Kidney (tissue), 14 donors: ENCODE data around the gene CHN2. TPM values are rescaled to one million over a fixed set of nuclear protein-coding genes. Genes with fewer than 3 reads are reported as not detected.

ENCODE experiments used
- DNase-seq, 5 donors: peaks; one replicate each; pipeline ENCODE4 v3.0.0-alpha.2; 2013 to 2020
- FAIRE-seq: peaks from 2 replicates; lab custom pipeline; 2012; peaks lifted over from hg19 to GRCh38; lab: Jason Lieb, UNC
- H3K27ac ChIP-seq, 2 donors: one replicate each; pipeline ENCODE4 v1.7.0; 2013; ENCODE audit warnings: low read depth in 2 of 2, low read length in 2 of 2, inconsistent platforms in 1 of 2
- H3K27me3 ChIP-seq: one replicate; pipeline ENCODE4 v1.7.1; 2013; ENCODE audit warnings: low read length, inconsistent platforms; ENCODE audit not compliant: control insufficient read depth, insufficient read depth
- H3K36me3 ChIP-seq, 3 donors: one replicate each; pipeline versions ENCODE4 v1.7.0 to v1.7.1; 2013; ENCODE audit warnings: low read length in 3 of 3, control low read depth in 1 of 3, inconsistent platforms in 1 of 3; ENCODE audit not compliant: insufficient read depth in 3 of 3, control insufficient read depth in 2 of 3
- H3K4me1 ChIP-seq, 3 donors: one replicate each; pipeline versions ENCODE4 v1.7.0 to v1.7.1; 2013; ENCODE audit warnings: low read length in 3 of 3, inconsistent platforms in 1 of 3, low read depth in 1 of 3; ENCODE audit not compliant: control insufficient read depth in 2 of 3, insufficient read depth in 2 of 3
- H3K4me3 ChIP-seq, 3 donors: one replicate each; pipeline versions ENCODE4 v1.7.0 to v1.8.1; 2013; ENCODE audit warnings: low read length in 3 of 3, control low read depth in 1 of 3, inconsistent platforms in 1 of 3
- H3K9ac ChIP-seq, 3 donors: one replicate each; pipeline versions ENCODE4 v1.7.0 to v1.7.1; 2013; ENCODE audit warnings: low read length in 3 of 3, control low read depth in 1 of 3, inconsistent platforms in 1 of 3
- H3K9me3 ChIP-seq, 3 donors: one replicate each; pipeline versions ENCODE4 v1.7.0 to v1.7.1; 2013; ENCODE audit warnings: low read length in 3 of 3, control low read depth in 1 of 3, inconsistent platforms in 1 of 3; ENCODE audit not compliant: control insufficient read depth in 2 of 3, insufficient read depth in 1 of 3
- CTCF ChIP-seq: IDR thresholded peaks from 3 replicates; pipeline ENCODE4 v1.5.1; 2012; ENCODE audit warnings: mild to moderate bottlenecking, moderate library complexity, borderline replicate concordance; ENCODE audit not compliant: insufficient read depth; ENCODE audit errors: extremely low read depth
- intact Hi-C: fragments of 100-400 bp; cut with DNase I; formaldehyde crosslinking; loops from one replicate; pipeline ENCODE4 v1.11.1; 2022
- polyA plus RNA-seq: library from polyadenylated mRNA; stranded (reverse); fragments of 350-450 nt; fragmentation: Illumina TruSeq; extraction: RNeasy Lipid Tissue Mini Kit (QIAGEN cat#74804); gene quantifications from one replicate; pipeline ENCODE4 v1.2.3, GENCODE V29; 2014; ENCODE audit warnings: low read depth, low replicate concordance; ENCODE audit not compliant: insufficient read depth
- total RNA-seq: library from RNA; stranded (reverse); fragmentation: NEBNext Ultra II Directional; extraction: Animal tissue kit (Norgen Biotek cat#: 25700); gene quantifications from one replicate; pipeline ENCODE4 v1.2.1, GENCODE V29; 2021
- donor health status: control.
- donor health status: control.
- donor health status: control.
- donor health status: control.
- donor health status: control.
- donor health status: DM: yes; HTN: yes; CAD: no.
- donor health status: Normal renal cell carcinoma (clear cell type).

Gene CHN2
- total and polyA plus RNA-seq, 2 donors from 2014 or later, result 7.4 to 22.5 TPM

DNA sequence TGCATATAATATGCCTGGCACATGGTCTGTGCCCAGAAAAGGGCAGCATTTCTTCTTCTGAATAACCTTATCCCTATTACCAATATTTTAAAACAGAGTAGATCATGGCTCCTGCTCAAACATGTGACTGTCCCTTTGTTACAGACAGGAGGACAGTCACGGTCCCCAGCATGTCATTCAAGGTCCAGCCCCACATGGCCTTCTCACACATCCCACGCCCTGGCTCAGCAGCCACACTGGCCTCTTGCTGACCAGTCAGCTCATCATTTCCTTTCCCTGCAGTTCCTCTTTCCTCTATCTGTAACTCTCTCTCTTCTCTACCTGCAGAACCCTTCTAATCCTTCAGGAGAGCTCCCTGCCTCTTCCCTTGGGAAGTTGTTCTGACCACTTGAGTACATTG lies 167.8 kb downstream of the CHN2 start:
- Histone ChIP-seq H3K9ac (no peak overlapping the region), H3K9me3 (no peaks in the 10 kb centered on the region), H3K27me3 (no peaks in the 10 kb centered on the region), H3K4me3 (no peak overlapping the region), H3K4me1 (no peaks in the 10 kb centered on the region), H3K36me3 (no peaks in the 10 kb centered on the region), H3K27ac (no peak overlapping the region)
- intact Hi-C loops, result no loop called here
- FAIRE-seq (no peak), DNase-seq (no peak)
- TF ChIP-seq CTCF, result no peak

DNA sequence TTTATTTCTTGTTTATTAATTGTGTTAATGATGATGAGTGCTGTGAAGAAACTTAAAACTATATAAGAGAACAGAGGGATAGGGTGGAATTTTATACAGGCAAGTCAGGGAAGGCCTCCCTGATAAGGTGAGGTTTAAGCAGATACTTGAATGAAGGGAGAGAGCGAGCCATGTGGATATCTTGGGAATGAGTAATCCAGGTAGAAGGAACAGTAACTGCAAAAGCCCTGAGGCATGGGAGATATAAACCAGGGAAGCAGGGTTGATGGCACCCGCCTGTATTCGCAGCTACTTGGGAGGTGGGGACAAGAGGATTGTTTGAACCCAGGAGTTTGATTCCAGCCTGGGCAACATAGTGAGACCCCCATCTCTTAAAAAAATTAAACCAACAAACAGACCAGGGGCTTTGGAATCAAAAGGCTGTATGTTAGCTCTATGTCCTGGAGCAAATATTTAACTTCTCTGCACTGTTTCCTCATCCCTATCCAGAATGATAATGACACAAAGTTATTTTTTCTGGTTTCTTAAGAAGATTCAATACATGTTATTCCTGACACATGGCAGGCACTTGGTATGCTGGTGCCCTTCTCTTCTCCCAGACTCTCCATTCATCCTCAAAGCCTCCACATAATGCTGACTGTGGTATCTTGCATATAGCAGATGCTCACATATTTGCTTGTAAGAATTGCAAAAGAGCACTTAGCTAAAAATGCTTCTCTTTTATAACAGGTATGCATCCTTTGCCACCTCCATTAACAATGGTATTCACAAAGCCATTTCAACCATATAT lies 169.3 kb downstream of the CHN2 start:
- Histone ChIP-seq H3K9me3 (no peaks in the 10 kb centered on the region), H3K4me1 (no peaks in the 10 kb centered on the region), H3K9ac (no peak overlapping the region), H3K4me3 (no peak overlapping the region), H3K36me3 (no peaks in the 10 kb centered on the region), H3K27ac (no peak overlapping the region), H3K27me3 (no peaks in the 10 kb centered on the region)
- no peak for FAIRE-seq
- no peak for TF ChIP-seq CTCF
- intact Hi-C loops, result no loop called here
- DNase-seq, result no peak

GRCh38 chr7:29364661-29365060 lies 170.1 kb downstream of the CHN2 start:
- Histone ChIP-seq H3K9me3 (no peaks in the 10 kb centered on the region), H3K27me3 (no peaks in the 10 kb centered on the region), H3K4me1 (no peaks in the 10 kb centered on the region), H3K27ac (no peak overlapping the region), H3K36me3 (no peaks in the 10 kb centered on the region), H3K4me3 (no peak overlapping the region), H3K9ac (no peak overlapping the region)
- DNase-seq (no peak), FAIRE-seq (no peak)
- TF ChIP-seq CTCF, result no peak
- intact Hi-C loops, result no loop called here
